ENCODE measurements around the gene ZNF436.

- TF ChIP-seq POLR2A (IDR thresholded peaks at IDR 0.05) (no peak), CTCF (IDR thresholded peaks at IDR 0.05) (no peak), POLR2AphosphoS5 (IDR thresholded peaks at IDR 0.05) (no peak)
Measured at GRCh38 chr1:23354245-23354644, 15.4 kb downstream of the ZNF436 start.

Data from sigmoid colon (tissue), 4 donors.